GM12865 (cell line): ENCODE measurements around the gene PPP1R12C.
A peak's percentile ranks its signal among the peaks of the same experiment; 100 is the strongest.
"Not testable (repeated sequence)": the region's sequence is repeated elsewhere in the genome, so short reads cannot be mapped to it uniquely, and the experiment has no call there.

ENCODE experiments used
- DNase-seq: peaks from one replicate; pipeline ENCODE4 v3.0.0; 2010; ENCODE audit warnings: low read depth
- H3K4me3 ChIP-seq: 2 replicates; pipeline ENCODE4 v1.5.1; 2011; ENCODE audit warnings: mild to moderate bottlenecking, low read depth, low read length, control low read depth
- TF ChIP-seq, protein P1 (sequence below): IDR thresholded peaks from 2 replicates; pipeline ENCODE4 v1.5.1; 2011; ENCODE audit warnings: low read length, control low read depth, low read depth, inconsistent platforms; ENCODE audit not compliant: insufficient read depth; ENCODE audit errors: missing control alignments

PPP1R12C gene

GRCh38 chr19:55069865-55070197, 47.6 kb downstream of the PPP1R12C start:
- DNase-seq = no peak
- TF ChIP-seq, protein P1, sequence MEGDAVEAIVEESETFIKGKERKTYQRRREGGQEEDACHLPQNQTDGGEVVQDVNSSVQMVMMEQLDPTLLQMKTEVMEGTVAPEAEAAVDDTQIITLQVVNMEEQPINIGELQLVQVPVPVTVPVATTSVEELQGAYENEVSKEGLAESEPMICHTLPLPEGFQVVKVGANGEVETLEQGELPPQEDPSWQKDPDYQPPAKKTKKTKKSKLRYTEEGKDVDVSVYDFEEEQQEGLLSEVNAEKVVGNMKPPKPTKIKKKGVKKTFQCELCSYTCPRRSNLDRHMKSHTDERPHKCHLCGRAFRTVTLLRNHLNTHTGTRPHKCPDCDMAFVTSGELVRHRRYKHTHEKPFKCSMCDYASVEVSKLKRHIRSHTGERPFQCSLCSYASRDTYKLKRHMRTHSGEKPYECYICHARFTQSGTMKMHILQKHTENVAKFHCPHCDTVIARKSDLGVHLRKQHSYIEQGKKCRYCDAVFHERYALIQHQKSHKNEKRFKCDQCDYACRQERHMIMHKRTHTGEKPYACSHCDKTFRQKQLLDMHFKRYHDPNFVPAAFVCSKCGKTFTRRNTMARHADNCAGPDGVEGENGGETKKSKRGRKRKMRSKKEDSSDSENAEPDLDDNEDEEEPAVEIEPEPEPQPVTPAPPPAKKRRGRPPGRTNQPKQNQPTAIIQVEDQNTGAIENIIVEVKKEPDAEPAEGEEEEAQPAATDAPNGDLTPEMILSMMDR = no peak
- H3K4me3 ChIP-seq = no peak overlapping the region

- peak; percentile 38 for DNase-seq
- no peak overlapping the region for H3K4me3 ChIP-seq
- TF ChIP-seq, protein P1 = no peak
These were observed 48.2 kb downstream of the PPP1R12C start for GRCh38 chr19:55068950-55069864.

- DNase-seq = no peak
- TF ChIP-seq, protein P1 = no peak
- H3K4me3 ChIP-seq = no peak overlapping the region
These were observed 49.6 kb downstream of the PPP1R12C start for GRCh38 chr19:55067869-55068268.

DNA sequence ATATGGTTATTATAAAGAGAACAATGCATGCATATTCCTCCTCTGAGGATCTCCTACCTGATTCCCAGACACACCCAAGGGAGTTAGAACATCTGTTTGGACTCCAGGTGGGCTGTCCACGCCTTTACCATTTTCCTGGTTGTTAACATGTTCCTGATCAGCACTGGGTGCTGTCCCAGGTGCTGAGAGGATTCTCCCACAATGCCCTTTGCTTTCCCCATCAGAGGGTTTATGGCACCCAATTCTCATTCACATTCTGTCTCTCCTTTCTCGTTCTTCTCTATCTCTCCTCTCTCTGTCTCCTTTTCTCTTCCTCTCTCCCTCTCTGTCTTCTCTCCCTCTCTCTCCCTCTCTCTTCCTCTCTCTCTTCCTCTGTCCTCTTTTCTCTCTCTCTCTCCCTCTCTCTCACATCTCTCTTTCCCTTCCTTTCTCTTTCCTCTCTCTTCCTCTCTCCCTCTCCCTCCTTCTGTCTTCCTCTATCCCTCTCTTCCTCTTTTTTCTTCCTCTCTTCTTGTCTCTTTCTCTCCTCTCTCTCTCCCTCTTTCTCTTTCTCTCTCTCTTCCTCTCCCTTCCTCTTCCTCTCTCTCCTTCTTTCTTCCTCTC, 51.2 kb downstream of the PPP1R12C start:
- TF ChIP-seq, protein P1 = no peak
- no peak for DNase-seq

DNA sequence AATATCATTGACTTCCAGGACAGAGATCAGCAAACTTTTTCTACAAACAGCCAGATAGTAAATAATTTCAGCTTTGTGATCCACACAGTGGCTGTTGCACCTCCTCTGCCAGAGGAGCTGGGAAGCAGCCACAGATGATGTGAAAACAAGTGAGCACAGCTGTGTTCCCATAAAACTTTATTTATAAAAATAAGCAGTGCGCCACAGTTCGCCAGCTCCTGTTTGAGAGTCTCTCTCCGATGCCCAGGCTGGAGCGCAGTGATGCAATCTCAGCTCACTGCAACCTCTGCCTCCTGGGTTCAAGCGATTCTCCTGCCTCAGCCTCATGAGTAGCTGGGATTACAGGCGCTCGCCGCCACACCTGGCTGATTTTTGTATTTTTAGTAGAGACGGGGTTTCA, 51.9 kb downstream of the PPP1R12C start:
- H3K4me3 ChIP-seq, DNase-seq: not testable (repeated sequence)

More for the DNA sequence above, 51.2 kb downstream of the PPP1R12C start:
- H3K4me3 ChIP-seq = no peak overlapping the region

- TF ChIP-seq, protein P1 = no peak
- no peak for DNase-seq
- H3K4me3 ChIP-seq = peak overlapping the region; percentile 43
These were observed 54.0 kb downstream of the PPP1R12C start for GRCh38 chr19:55063492-55063843.

DNA sequence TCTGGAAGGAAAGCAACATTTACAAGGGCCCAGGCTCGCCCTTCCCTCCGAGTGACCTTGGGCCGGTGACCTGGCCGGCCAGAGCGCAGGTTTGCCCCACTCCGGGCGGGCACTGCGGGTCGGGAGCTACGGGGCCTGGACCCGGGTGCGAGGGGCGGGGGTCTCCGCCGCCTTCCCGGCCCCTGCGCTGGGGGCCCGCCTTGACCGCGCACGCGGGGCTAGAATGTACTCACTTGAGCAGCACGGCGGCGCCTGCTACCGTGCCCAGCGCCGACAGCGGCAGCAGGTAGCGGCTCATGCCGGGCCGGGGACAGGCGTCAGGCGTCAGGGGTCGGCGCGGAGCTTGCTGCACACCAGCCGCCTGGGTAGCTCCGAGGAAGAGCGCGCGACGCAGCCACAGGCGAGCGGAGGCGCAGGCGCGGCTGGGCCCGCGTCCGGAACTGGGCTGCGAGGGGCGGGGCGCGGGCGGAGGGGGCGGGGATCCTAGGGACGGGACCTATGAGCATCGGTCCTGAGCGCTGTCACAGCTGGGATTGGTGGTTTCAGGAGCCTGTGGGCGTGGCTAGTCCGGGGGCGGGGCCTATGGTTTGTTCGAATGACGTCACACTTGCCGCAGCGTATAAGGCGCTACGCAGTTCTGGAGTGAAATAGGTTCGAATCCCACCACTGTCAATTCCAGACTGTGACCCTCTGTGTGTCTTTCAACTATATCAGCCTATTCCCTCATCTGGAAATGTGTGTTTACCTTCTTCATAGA, 54.5 kb downstream of the PPP1R12C start, which contains the start of gene RDH13:
RDH13 (minus strand) TSS at position 414 of the 757 bp plus-strand sequence; CDS start at position 298, 116 bp downstream.
- TF ChIP-seq, protein P1 = no peak
- peak within 1 kb of the TSS; percentile 80 for H3K4me3 ChIP-seq
- DNase-seq = peak; percentile 98

- not testable (repeated sequence) for DNase-seq, H3K4me3 ChIP-seq
These were observed 57.1 kb downstream of the PPP1R12C start for GRCh38 chr19:55060287-55060686.
